ENCODE measurements around the gene LRP8.

The LRP8 gene

DNA sequence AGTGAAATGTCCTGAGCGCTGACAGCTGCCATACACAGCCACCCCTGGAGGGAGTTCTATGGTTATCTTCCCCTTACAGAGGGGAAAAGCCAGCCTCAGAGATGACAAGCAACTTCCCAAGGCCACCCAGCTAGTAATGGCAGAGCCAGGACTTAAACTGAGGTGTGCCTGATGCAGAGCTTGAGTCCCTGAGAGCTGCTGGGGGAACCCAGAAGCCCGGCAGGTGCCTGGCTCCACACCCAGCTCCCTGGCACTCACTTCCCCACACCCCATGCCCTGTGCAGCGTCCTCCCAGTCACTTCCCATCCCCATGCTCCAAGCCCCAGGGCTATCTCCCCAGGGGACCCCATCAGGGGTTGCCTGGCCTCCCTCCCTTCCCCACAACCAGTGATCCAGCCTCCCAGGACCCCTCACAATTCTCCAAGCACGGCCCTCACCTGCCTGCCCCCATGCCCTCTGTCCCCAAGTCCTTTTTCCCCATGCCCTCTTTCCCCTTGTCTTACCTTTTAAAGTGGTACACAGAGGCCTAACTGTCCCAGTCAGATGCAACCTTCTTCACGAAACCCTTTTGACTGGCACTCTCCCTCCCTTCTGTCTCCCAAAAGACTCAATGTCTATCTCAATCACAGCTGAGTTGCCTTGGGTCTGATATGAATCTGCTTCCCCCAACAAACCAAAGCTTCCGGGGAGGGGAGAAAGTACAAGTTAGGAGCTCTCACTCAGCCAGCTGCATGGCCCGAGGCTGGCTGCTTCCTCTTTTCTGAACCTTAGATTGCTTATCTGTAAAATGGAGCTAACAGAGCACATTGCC is 39.8 kb upstream of the LRP8 start:
- TF ChIP-seq, protein P1, sequence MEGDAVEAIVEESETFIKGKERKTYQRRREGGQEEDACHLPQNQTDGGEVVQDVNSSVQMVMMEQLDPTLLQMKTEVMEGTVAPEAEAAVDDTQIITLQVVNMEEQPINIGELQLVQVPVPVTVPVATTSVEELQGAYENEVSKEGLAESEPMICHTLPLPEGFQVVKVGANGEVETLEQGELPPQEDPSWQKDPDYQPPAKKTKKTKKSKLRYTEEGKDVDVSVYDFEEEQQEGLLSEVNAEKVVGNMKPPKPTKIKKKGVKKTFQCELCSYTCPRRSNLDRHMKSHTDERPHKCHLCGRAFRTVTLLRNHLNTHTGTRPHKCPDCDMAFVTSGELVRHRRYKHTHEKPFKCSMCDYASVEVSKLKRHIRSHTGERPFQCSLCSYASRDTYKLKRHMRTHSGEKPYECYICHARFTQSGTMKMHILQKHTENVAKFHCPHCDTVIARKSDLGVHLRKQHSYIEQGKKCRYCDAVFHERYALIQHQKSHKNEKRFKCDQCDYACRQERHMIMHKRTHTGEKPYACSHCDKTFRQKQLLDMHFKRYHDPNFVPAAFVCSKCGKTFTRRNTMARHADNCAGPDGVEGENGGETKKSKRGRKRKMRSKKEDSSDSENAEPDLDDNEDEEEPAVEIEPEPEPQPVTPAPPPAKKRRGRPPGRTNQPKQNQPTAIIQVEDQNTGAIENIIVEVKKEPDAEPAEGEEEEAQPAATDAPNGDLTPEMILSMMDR (conservative IDR thresholded peaks at IDR 0.05) = no peak
- no peak overlapping the region for H3K27ac ChIP-seq

DNA sequence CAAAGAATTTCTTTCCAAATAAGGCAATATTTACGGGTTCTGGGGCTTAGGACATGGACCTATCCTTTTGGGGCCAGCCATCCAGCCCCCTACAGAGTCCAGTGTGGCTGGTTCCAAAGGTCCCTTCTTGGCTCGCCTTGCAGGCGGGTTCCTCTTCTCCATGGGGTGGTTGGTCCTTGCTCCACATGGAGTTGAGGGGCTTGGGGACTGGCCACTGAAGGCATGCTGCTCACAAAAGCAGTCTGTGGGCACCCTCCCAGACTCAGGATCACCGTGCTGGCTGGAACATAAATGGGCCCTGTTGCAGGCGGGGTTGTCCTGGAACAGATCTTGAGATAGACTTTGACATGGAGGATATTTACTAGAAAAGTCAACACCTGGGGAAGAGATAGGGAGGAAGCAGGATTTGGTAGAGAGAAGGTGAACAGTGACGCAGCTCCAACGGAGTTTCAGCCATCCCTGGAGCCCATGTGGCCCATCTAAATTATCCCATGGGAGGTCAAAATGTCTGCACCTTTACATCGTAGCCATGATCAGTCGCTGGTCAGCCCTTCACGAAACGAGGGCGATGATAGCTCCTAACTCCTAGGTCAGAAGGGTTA is 39.1 kb upstream of the LRP8 start:
- TF ChIP-seq, protein P1 (conservative IDR thresholded peaks at IDR 0.05) = no peak
- H3K27ac ChIP-seq = no peak overlapping the region

DNA sequence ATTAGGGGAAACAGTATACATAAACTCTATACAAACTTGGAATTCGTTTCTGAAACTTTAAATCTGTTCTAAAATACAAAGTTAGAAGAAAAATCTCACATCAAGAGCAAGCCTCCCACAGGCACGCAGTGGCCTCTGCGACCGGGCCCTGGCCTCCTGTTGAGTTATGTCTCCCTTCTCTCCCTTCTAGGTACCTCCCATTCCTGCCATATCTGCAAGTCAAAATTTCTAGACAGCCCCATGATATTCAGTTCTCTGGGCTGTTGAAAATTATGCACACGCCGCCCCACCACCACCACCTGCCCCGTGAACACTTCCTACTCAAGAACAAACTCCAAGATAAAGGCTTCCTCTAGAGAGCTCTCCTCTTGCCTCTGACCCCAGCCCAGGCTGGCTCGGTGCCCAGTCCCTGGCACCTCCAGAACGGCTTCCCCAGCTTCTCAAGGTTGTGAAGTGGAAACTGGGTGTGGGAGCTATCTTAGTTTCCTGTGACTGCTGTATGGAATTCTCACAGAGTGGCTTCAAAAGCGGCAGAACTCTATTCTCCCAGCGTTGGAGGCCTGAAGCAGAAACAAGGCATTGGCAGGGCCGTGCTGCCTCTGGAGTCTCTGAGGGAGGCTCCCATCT is 37.7 kb upstream of the LRP8 start:
- no peak overlapping the region for H3K27ac ChIP-seq
- TF ChIP-seq, protein P1 (conservative IDR thresholded peaks at IDR 0.05) = no peak

DNA sequence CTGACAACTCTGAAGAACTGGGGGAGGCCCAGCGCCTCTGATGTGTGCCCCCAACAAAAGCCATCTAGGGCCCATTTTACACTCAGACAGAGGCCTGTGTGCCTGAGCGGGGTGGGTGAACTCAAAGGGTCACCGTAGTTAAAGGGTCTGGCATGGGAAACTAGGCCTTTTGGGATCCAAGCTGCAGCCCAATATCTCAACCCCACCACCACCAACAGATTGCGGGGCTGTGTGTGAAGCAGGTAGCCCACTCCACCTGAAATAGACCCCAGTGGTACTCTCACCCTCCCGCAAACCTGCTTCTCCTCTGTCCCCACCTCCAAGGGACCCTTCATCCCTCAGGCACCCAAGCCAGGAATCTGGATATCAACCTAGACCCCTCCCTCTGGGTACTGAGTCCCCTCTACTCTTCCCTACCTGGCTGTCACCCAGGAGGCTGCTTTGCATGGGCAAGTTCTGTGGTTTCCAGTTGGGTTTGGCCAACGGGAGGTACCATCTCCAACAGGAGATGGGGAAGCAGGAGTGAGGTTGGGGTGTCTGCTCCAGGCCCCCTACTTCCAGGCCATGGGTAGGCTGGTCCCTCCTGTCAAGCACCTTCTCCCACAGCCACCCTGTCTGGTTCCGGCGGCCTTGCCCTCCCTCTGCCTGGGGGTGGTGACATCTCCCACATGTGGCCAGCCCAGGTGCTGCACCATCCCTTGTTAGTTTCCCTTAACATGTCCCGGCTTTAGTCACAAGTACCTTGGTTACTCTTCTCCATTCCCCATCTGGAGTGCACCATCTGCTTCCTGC is 35.2 kb upstream of the LRP8 start:
- no peak overlapping the region for H3K27ac ChIP-seq
- TF ChIP-seq, protein P1 (conservative IDR thresholded peaks at IDR 0.05) = no peak

DNA sequence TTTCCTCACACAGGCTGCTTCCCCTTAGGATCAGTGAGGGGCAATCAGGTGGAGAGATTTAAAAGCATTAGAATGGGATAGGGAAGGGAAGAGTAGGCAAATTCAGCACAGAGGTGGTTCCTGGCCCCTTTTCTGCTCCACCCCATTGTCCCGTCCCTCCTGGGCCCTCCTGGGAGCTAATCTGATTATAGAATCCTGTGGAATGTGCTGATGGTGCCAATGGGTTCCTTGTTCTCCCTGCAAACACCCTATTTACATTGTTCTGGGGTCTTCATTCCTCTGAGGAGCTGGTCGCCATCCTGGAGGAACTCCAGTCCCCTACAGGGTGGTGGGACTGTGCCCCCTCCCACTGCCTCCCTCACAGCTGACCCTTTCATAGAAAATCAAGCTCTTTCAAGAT is 34.4 kb upstream of the LRP8 start:
- H3K27ac ChIP-seq = no peak overlapping the region
- TF ChIP-seq, protein P1 (conservative IDR thresholded peaks at IDR 0.05) = no peak

DNA sequence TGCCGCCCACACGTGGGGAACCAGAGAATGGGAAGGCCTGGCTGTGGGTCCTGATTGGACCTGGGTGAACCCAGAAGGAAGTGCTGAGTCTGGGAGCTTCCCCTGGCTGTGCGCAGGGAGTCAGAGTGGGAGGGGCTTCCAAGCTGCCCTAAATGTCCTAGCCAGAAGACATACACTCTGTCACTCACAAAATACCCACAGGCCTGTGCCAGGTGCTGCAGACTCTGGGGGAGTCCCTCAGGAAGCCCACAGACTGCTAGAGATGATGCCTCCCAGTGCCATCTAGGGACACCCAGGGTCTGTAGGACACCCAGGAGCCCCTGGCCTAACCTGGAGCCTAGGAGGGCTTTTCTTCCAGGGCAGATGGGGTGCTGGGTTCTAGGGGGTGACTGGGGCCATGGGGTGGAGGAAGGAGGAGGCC is 33.7 kb upstream of the LRP8 start:
- H3K27ac ChIP-seq = no peak overlapping the region
- TF ChIP-seq, protein P1 (conservative IDR thresholded peaks at IDR 0.05) = no peak

DNA sequence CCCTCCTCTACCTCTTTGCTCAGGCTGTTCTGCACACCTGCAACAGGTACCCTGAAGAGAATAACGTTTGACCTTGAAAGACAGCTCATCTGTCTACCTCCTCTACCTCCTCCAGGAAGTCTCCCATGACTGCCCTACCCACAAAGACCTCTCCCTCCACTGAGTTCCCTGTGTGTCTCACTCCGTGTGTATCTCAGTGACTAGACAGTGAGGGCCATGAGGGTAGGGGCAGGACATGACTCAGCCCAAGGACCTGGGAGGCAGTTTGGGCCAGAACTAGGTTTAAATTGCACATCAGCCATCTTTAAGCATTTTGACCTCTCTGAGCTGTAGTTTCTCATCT is 32.0 kb upstream of the LRP8 start:
- H3K27ac ChIP-seq = no peak overlapping the region
- TF ChIP-seq, protein P1 (conservative IDR thresholded peaks at IDR 0.05) = no peak

All from VCaP (cell line).